Lung (tissue), 12 donors: ENCODE results near the gene RABGGTA. TPM values are rescaled to one million over a fixed set of nuclear protein-coding genes. Genes with fewer than 3 reads are reported as not detected.

Source experiments
- ATAC-seq: fragments of 200-7000 bp; cut with Tn5 transposase; one replicate; pipeline ENCODE4 v1.9.1; 2020; ENCODE audit warnings: moderate number of reproducible peaks; ENCODE audit not compliant: insufficient read depth, low FRiP score
- DNase-seq, 3 donors: peaks; one replicate each; pipeline ENCODE4 v3.0.0-alpha.2; 2013 to 2017
- H3K27ac ChIP-seq, 2 donors: one replicate each; pipeline ENCODE4 v1.5.1; 2013; ENCODE audit warnings: mild to moderate bottlenecking in 2 of 2, moderate library complexity in 2 of 2, control low read depth in 1 of 2, inconsistent platforms in 1 of 2, low read depth in 1 of 2, low read length in 1 of 2
- H3K27me3 ChIP-seq, 3 donors: one replicate each; pipeline ENCODE4 v1.5.1; 2013; ENCODE audit warnings: low read length in 2 of 3; ENCODE audit not compliant: control insufficient read depth in 3 of 3, insufficient read depth in 3 of 3
- H3K36me3 ChIP-seq, 4 donors: one replicate each; pipeline ENCODE4 v1.5.1; 2013; ENCODE audit warnings: low read length in 4 of 4, mild to moderate bottlenecking in 1 of 4, moderate library complexity in 1 of 4; ENCODE audit not compliant: control insufficient read depth in 4 of 4, insufficient read depth in 4 of 4
- H3K4me1 ChIP-seq, 5 donors: one replicate each; pipeline ENCODE4 v1.5.1; 2013; ENCODE audit warnings: low read length in 5 of 5, mild to moderate bottlenecking in 2 of 5, moderate library complexity in 1 of 5; ENCODE audit not compliant: control insufficient read depth in 5 of 5, insufficient read depth in 5 of 5
- H3K4me3 ChIP-seq: one replicate; pipeline ENCODE4 v1.5.1; 2013; ENCODE audit warnings: mild to moderate bottlenecking, control low read depth, moderate library complexity
- H3K9ac ChIP-seq, 2 donors: one replicate each; pipeline ENCODE4 v1.5.1; 2013; ENCODE audit warnings: low read length in 2 of 2, control low read depth in 1 of 2; ENCODE audit not compliant: insufficient read depth in 1 of 2
- H3K9me3 ChIP-seq, 4 donors: one replicate each; pipeline ENCODE4 v1.5.1; 2013; ENCODE audit warnings: low read length in 3 of 4, mild to moderate bottlenecking in 1 of 4, moderate library complexity in 1 of 4; ENCODE audit not compliant: control insufficient read depth in 4 of 4, insufficient read depth in 3 of 4
- WGBS, 2 donors: extraction: QIAGEN DNeasy Blood & Tissue Kit; methylation state at CpG; one replicate each; pipeline ENCODE4 v1.1.7; 2013; 5-methylcytosine and 5-hydroxymethylcytosine counted together
- polyA plus RNA-seq, 2 donors: library from polyadenylated mRNA; stranded (reverse); fragments of 200-250 nt; gene quantifications; one replicate each; pipeline ENCODE4 v1.2.1, GENCODE V29; 2013
- total RNA-seq, 2 donors: library from RNA; depleted of rRNA in 1 of 2; stranded (reverse); fragments of >200 nt in 1 of 2; gene quantifications; one replicate each; pipeline ENCODE4 v1.2.1, GENCODE V29; 2014 to 2021
- TF ChIP-seq, protein P1 (sequence below): IDR thresholded peaks from 2 replicates; pipeline ENCODE4 v1.5.1; 2012; ENCODE audit warnings: mild to moderate bottlenecking; ENCODE audit errors: control extremely low read depth, extremely low read depth
- donor health status: control.
- donor health status: control.
- donor health status: Bipolar disorder and iron deficiency.
- donor health status: healthy.
- donor health status: DM: yes; HTN: yes; CAD: no.

Gene RABGGTA
- total and polyA plus RNA-seq, 4 donors = 19.7 to 55.8 (median 42.9) TPM

DNA sequence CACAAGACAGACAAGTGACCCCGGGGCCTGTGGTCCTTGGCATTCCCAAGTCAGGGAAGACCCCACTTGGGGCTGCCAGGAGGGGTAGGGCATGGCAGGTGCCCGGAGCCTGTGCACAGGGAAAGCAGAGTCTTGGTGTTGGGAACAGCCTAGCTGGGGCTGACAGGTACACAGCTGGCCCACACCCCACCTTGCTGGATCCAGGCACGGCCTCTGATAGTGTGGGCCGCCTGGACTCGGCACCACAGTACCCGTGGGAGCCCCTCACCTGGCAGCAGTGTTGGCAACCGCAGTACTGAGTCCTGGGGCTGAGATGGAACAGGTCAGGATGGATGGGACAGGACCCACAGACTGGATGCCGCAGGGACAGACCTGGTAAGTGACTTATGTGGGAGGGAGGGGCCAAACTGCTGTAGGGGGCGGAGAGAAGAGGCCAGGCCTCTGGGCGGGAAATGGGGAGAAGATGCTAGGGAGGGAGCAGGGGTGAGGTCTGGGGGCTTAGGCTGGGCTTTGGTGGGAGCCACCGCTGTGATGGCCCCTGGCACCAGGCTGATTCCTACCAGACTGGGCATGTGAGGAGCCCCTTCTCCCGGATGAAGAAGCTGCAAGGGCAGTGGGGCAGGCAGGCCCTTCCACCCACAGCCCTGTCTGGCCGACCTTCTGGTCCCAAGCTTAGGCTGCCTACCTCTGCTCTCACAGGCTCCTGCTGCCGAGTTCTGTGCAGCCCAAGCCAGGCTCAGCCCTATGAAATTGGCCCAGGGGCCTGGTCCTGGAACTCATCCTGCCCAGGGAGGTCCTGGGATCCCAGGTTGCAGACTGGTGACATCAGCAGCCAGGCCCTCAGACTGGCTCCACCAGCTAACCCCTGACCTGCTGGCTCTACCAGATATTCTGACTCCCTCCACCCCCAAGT, 8.3 kb downstream of the RABGGTA start, which contains the start of gene TGM1:
Gene TGM1, minus strand, starts transcription at position 357 of the 913 bp plus-strand sequence. CDS start 825 bp downstream, outside the sequence.
- Histone ChIP-seq H3K36me3 (peaks cover 3 to 24% (median 7%) of the 10 kb centered on the region in 4 donors), H3K27ac (no peak within 1 kb of the TSS), H3K9ac (no peak within 1 kb of the TSS), H3K4me1 (peaks cover 0 to 11% (median 7%) of the 10 kb centered on the region in 5 donors), H3K4me3 (no peak within 1 kb of the TSS), H3K9me3 (no peaks in the 10 kb centered on the region), H3K27me3 (no peaks in the 10 kb centered on the region)
- no peak for ATAC-seq
- DNase-seq = no peak
- TF ChIP-seq, protein P1, sequence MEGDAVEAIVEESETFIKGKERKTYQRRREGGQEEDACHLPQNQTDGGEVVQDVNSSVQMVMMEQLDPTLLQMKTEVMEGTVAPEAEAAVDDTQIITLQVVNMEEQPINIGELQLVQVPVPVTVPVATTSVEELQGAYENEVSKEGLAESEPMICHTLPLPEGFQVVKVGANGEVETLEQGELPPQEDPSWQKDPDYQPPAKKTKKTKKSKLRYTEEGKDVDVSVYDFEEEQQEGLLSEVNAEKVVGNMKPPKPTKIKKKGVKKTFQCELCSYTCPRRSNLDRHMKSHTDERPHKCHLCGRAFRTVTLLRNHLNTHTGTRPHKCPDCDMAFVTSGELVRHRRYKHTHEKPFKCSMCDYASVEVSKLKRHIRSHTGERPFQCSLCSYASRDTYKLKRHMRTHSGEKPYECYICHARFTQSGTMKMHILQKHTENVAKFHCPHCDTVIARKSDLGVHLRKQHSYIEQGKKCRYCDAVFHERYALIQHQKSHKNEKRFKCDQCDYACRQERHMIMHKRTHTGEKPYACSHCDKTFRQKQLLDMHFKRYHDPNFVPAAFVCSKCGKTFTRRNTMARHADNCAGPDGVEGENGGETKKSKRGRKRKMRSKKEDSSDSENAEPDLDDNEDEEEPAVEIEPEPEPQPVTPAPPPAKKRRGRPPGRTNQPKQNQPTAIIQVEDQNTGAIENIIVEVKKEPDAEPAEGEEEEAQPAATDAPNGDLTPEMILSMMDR = no peak
- 81 to 92% methylated on average over 14 of the region's 14 CpGs for WGBS, 2 donors

- no peak overlapping the region for H3K9ac ChIP-seq
- ATAC-seq = no peak
- H3K4me3 ChIP-seq = no peak overlapping the region
- no peak overlapping the region for H3K27ac ChIP-seq
- H3K9me3 ChIP-seq = no peaks in the 10 kb centered on the region
- no peaks in the 10 kb centered on the region for H3K27me3 ChIP-seq
- 92 to 94% methylated on average over 19 of the region's 19 CpGs for WGBS, 2 donors
- peaks cover under 1 to 14% (median 2%) of the 10 kb centered on the region in 4 donors for H3K36me3 ChIP-seq
- H3K4me1 ChIP-seq = peaks cover 0 to 11% (median 7%) of the 10 kb centered on the region in 5 donors
- DNase-seq = no peak
- TF ChIP-seq, protein P1 = no peak
These were observed 9.4 kb downstream of the RABGGTA start for GRCh38 chr14:24261969-24262327.

GRCh38 chr14:24261256-24261968, 10.0 kb downstream of the RABGGTA start:
- no peak overlapping the region for H3K9ac ChIP-seq
- H3K27me3 ChIP-seq = no peaks in the 10 kb centered on the region
- no peak for ATAC-seq
- no peak overlapping the region for H3K4me3 ChIP-seq
- WGBS, 2 donors = 92 to 93% methylated on average over 20 of the region's 20 CpGs
- H3K36me3 ChIP-seq = peaks cover 0 to 9% (median 0%) of the 10 kb centered on the region in 4 donors
- H3K9me3 ChIP-seq = no peaks in the 10 kb centered on the region
- DNase-seq = no peak
- TF ChIP-seq, protein P1 = no peak
- H3K27ac ChIP-seq = no peak overlapping the region
- H3K4me1 ChIP-seq = peaks cover 0 to 11% (median 7%) of the 10 kb centered on the region in 5 donors
